ENCODE data around the gene OTOF.

DNA sequence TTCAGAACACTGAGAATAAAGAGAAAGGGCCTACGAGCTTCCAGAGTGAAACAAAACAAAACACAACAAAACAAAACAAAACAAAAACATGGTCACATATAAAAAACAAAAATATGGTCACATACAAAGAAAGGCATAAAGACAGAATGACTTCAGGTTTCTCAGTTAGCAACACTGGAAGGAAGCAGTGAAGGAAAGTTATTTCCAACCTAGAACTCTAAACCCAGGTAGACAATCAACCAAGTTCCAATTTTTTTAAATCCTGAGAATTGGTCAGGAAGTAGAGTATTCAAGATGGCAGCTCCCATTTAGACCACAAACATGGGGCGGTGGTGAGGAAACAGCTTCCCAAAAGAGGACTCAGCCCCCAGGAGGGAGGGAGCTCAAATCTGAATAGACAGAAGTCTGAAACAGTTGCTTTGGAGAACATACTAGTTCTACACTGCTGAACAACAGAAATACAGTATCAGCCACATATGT, 67.1 kb downstream of the OTOF start:
- TF ChIP-seq, protein P1, sequence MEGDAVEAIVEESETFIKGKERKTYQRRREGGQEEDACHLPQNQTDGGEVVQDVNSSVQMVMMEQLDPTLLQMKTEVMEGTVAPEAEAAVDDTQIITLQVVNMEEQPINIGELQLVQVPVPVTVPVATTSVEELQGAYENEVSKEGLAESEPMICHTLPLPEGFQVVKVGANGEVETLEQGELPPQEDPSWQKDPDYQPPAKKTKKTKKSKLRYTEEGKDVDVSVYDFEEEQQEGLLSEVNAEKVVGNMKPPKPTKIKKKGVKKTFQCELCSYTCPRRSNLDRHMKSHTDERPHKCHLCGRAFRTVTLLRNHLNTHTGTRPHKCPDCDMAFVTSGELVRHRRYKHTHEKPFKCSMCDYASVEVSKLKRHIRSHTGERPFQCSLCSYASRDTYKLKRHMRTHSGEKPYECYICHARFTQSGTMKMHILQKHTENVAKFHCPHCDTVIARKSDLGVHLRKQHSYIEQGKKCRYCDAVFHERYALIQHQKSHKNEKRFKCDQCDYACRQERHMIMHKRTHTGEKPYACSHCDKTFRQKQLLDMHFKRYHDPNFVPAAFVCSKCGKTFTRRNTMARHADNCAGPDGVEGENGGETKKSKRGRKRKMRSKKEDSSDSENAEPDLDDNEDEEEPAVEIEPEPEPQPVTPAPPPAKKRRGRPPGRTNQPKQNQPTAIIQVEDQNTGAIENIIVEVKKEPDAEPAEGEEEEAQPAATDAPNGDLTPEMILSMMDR (IDR thresholded peaks at IDR 0.05), result no peak
- no peak for TF ChIP-seq POLR2A (IDR thresholded peaks at IDR 0.05)

All from uterus (tissue), 2 donors.